ENCODE measurements around the gene ABCA12.

DNA sequence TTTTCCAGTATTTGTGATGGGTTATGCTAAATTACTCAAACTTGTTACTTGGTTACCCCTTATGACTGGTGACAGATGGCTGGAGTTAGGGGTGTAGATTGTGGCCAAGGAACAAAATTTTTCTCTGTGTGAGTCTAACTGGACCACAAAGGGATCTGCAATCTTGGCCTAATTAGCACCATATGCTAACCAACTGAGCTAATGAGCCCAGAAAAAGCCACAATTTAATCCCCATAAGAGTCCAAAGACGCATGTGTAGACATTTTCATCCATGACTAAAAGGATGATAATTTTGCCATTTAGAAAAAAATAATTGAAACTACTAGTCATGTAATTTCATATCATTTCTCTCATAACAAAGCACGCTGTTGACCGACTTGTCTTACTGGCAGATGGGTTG lies 151.2 kb downstream of the ABCA12 start:
- TF ChIP-seq, protein P1, sequence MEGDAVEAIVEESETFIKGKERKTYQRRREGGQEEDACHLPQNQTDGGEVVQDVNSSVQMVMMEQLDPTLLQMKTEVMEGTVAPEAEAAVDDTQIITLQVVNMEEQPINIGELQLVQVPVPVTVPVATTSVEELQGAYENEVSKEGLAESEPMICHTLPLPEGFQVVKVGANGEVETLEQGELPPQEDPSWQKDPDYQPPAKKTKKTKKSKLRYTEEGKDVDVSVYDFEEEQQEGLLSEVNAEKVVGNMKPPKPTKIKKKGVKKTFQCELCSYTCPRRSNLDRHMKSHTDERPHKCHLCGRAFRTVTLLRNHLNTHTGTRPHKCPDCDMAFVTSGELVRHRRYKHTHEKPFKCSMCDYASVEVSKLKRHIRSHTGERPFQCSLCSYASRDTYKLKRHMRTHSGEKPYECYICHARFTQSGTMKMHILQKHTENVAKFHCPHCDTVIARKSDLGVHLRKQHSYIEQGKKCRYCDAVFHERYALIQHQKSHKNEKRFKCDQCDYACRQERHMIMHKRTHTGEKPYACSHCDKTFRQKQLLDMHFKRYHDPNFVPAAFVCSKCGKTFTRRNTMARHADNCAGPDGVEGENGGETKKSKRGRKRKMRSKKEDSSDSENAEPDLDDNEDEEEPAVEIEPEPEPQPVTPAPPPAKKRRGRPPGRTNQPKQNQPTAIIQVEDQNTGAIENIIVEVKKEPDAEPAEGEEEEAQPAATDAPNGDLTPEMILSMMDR (IDR thresholded peaks at IDR 0.05; ENCODE audit: low read depth, low read length): no peak
- no peak for TF ChIP-seq EZH2phosphoT487 (IDR thresholded peaks at IDR 0.05; ENCODE audit: low read depth)
